ENCODE measurements around the gene DGKG. TPM values are rescaled to one million over a fixed set of nuclear protein-coding genes. Genes with fewer than 3 reads are reported as not detected.
A peak's percentile ranks its signal among the peaks of the same experiment; 100 is the strongest.

The DGKG gene
- polyA plus RNA-seq, 3 donors, result 4.2 to 9.2 (median 4.3) TPM

DNA sequence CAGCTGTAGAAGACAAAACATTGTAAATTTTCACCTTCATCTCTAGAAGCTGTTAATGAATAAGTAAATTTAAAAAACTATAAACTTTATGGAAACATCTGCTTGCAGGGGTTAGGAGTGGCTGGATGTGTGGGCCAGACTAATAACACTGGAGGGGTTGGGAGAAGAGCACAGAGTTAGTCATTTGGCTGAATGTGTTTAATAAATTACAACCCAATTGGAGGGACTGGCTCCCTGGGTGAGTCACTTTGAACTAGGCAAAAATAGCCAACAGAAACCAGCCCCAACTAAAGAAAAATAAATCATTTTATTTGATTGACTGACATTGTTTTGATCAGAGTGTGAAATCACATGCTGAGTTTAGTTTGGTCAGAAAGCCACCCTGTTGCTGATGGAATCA is 21.8 kb downstream of the DGKG start:
- no peak for TF ChIP-seq CTCF (IDR thresholded peaks at IDR 0.05)
- Histone ChIP-seq H4K20me1 (ENCODE audit: insufficient read depth, low read length) (peaks cover 12% of the 10 kb centered on the region), H3K79me2 (ENCODE audit: insufficient read depth, low read length) (peaks cover 97% of the 10 kb centered on the region), H3K4me2 (replicated peaks; ENCODE audit: extremely low read depth, low read length, poor library complexity, severe bottlenecking) (no peak overlapping the region), H3K27me3 (ENCODE audit: control insufficient read depth in 2 of 2, insufficient read depth in 2 of 2, low read length in 2 of 2) (no peaks in the 10 kb centered on the region), H3K9ac (ENCODE audit: insufficient read depth, low read length, poor library complexity, severe bottlenecking) (no peak overlapping the region), H3K4me1 (ENCODE audit: control insufficient read depth in 1 of 2, insufficient read depth in 2 of 2, low read length in 2 of 2) (peaks cover 50 to 53% of the 10 kb centered on the region in 2 donors), H3K27ac (ENCODE audit: low read depth in 1 of 2, low read length in 2 of 2) (peak overlapping the region in 1 of 2 donors; percentile 65), H3K4me3 (replicated peaks in 1 of 3; ENCODE audit: low read depth in 2 of 3, low read length in 3 of 3) (no peak overlapping the region), H3K36me3 (replicated peaks in 1 of 2; ENCODE audit: control insufficient read depth in 1 of 2, insufficient read depth in 2 of 2, low read length in 2 of 2) (no peaks in the 10 kb centered on the region), H2AFZ (ENCODE audit: insufficient read depth, low read depth, low read length, poor library complexity, severe bottlenecking) (no peak overlapping the region), H3K9me3 (replicated peaks in 1 of 2; ENCODE audit: control insufficient read depth in 1 of 2, insufficient read depth in 1 of 2, low read length in 2 of 2) (no peaks in the 10 kb centered on the region)
- Mint-ChIP-seq H3K4me3 (no peak overlapping the region), H3K27ac (peak overlapping the region in 5 of 7 donors; percentile 13 to 86 (median 66)), H3K27me3 (ENCODE audit: low read depth in 3 of 3) (no peaks in the 10 kb centered on the region), H3K4me1 (peaks cover 60% of the 10 kb centered on the region), H3K36me3 (peaks cover 2 to 3% of the 10 kb centered on the region in 2 donors), H3K9me3 (peaks cover 0 to 2% (median 0%) of the 10 kb centered on the region in 7 donors)
- intact Hi-C loops (cut with micrococcal nuclease), result loop anchor here in 1 of 2 donors (10.0 kb wide), 1 partner anchor 235 kb away; the partner anchor contains the start of gene ETV5
- no peak for DNase-seq

DNA sequence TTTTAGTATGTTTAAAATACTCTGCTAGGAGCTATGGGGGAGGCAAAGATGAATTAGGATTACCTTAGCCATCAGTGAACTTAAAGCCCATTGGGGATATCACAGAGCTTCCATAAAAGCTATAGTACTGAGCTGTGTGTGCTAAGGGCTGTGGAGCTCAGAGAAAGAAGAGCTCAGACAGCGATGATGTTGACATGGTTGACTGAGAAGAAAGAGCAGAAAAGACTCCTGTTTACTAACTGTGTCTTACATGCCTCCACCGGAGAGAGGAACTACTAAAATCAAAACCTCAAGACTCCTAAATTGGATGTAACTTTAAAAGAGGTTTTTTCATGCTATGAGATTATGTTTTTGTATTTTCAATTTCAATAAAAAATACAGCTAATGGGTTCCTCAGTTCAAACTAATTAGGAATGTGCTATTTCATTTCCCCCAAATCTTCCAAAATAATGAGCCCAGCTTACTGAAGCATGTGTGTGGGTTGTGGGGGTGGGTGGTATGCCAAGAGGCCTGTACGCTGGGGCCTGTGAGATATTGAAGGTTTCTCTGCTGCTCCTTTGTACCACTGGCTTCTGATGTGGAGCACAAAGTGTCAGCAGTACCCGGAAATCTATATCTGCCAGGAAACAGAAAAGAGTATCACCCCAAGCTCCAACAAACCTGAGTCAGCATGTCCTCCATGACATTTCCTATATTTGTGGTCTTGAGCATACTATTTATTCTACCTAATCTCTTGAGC is 22.7 kb downstream of the DGKG start:
- H2AFZ ChIP-seq (ENCODE audit: insufficient read depth, low read depth, low read length, poor library complexity, severe bottlenecking), result no peak overlapping the region
- TF ChIP-seq CTCF (IDR thresholded peaks at IDR 0.05), result no peak
- Mint-ChIP-seq H3K36me3 (peaks cover 2 to 3% of the 10 kb centered on the region in 2 donors), H3K27me3 (ENCODE audit: low read depth in 3 of 3) (no peaks in the 10 kb centered on the region), H3K9me3 (peaks cover 0 to 2% (median 0%) of the 10 kb centered on the region in 7 donors), H3K4me1 (peaks cover 58% of the 10 kb centered on the region), H3K4me3 (no peak overlapping the region), H3K27ac (peak overlapping the region in 6 of 7 donors; percentile 6 to 86 (median 60))
- H3K9me3 ChIP-seq (replicated peaks in 1 of 2; ENCODE audit: control insufficient read depth in 1 of 2, insufficient read depth in 1 of 2, low read length in 2 of 2), result no peaks in the 10 kb centered on the region
- H3K4me2 ChIP-seq (replicated peaks; ENCODE audit: extremely low read depth, low read length, poor library complexity, severe bottlenecking), result no peak overlapping the region
- H3K9ac ChIP-seq (ENCODE audit: insufficient read depth, low read length, poor library complexity, severe bottlenecking), result no peak overlapping the region
- no peak for DNase-seq
- peak overlapping the region; percentile 27 to 65 for H3K27ac ChIP-seq (ENCODE audit: low read depth in 1 of 2, low read length in 2 of 2)
- no peaks in the 10 kb centered on the region for H3K27me3 ChIP-seq (ENCODE audit: control insufficient read depth in 2 of 2, insufficient read depth in 2 of 2, low read length in 2 of 2)
- peaks cover 47 to 49% of the 10 kb centered on the region in 2 donors for H3K4me1 ChIP-seq (ENCODE audit: control insufficient read depth in 1 of 2, insufficient read depth in 2 of 2, low read length in 2 of 2)
- 0% methylated on average over 1 of the region's 4 CpGs for WGBS (ENCODE audit: insufficient coverage)
- H3K36me3 ChIP-seq (replicated peaks in 1 of 2; ENCODE audit: control insufficient read depth in 1 of 2, insufficient read depth in 2 of 2, low read length in 2 of 2), result no peaks in the 10 kb centered on the region
- no peak overlapping the region for H3K4me3 ChIP-seq (replicated peaks in 1 of 3; ENCODE audit: low read depth in 2 of 3, low read length in 3 of 3)
- intact Hi-C loops (cut with micrococcal nuclease), result no loop called here
- H3K79me2 ChIP-seq (ENCODE audit: insufficient read depth, low read length), result peaks cover 97% of the 10 kb centered on the region
- peaks cover 14% of the 10 kb centered on the region for H4K20me1 ChIP-seq (ENCODE audit: insufficient read depth, low read length)
